GM18526 (cell line): Measurements from ENCODE around the gene SSTR1.

Experiments used
- POLR2A ChIP-seq: IDR thresholded peaks from 3 replicates; pipeline ENCODE4 v1.6.1; 2011; ENCODE audit not compliant: insufficient read length; ENCODE audit errors: extremely low read depth

The SSTR1 gene

DNA sequence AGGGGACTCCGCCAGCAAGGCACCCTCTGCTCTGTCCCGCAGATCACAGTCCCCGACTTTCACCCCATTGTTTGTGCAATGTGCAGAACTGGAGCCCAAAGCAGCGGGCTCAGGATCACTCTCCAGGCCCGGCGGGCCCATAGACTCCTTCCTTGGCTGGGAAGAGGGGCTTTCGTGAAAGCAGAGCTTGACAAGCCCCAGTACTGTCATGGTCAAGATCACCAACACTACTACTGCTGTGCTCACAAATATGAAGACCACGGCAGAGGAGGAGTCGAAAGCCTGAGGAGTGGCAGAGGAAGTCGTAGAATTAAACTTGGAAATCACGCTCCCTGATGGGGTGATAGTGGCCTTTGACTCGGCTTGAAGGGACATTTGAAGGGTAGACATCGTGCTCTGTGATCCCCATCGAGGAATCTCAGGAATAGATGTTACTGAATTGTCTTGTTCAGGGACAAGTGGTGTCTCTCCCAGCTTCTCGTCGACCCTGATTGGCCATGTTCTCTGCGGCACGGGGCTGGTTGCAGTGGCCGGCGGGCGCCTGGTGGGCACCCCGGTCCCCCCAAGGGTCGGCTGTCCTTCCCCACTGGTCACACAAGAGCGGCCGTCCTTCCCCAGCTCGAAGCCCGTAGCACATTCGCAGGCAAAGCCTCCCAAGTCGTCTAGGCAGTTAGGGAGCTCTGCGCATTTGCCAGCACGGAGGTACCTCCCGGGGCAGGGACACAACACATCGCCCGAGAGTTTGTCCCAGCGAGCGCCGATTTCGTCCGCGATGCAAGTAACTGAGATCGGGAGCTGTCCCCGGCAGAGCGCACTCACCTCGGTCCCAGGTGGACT, 47.1 kb downstream of the SSTR1 start:
- no peak for TF ChIP-seq POLR2A

DNA sequence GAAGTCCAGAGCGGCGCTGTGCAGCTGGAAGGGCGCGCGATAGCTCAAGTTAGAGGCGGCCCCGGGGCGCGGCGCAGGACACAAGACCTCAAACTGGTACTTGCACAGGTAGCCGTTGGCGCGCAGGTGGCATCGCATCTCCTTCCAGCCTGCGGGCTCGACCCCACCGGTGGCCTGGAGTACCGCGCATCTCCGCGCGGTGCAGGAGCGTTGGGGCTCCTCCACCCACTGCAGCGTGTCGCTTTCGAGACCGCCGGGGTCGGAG, 47.6 kb downstream of the SSTR1 start:
- TF ChIP-seq POLR2A: no peak

DNA sequence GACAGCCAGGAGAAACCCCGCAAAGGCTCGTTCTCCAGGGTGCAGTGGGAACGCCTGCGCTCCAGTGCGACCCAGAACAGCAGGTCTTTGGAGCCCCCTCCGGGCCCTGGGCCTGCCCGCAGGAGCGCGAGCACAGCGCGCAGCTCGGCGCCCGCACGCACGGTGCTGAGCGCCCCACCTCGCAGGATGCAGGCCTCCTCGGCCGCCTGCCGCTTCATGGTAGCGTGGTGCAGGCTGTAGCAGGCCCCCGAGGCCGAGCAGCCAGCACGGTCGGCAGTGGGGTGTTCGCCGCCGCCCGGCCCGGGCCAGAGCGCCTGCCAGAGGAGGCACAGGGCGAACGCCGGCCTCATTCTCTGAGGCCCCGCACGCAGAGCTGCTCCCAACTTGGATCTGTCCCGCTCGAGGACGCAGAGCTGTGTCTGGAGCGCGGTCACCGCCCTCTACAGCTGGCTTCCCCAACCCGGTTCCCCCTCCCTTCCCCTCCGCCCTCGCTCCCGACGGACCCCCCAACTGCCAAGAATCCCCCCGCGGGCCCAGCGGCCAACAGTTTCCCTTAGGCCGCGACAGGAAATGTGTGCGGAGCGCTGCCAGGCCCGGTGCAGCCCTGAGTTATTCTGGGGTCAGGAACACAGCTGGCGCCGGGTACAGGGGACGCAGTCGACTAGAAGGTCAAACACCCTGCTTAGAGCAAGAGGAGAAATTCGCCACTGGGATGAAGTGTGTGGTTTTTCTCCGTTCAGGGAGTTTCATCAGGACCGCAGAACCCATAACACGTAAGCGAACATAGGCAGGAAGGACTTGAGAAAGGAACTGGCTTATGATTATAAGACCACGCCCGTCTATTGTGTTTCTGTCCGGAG, 48.2 kb downstream of the SSTR1 start, which contains the start of gene CLEC14A:
CLEC14A (minus strand) TSS at position 421 of the 860 bp plus-strand sequence; CDS start at position 350, 71 bp downstream.
- TF ChIP-seq POLR2A: no peak

DNA sequence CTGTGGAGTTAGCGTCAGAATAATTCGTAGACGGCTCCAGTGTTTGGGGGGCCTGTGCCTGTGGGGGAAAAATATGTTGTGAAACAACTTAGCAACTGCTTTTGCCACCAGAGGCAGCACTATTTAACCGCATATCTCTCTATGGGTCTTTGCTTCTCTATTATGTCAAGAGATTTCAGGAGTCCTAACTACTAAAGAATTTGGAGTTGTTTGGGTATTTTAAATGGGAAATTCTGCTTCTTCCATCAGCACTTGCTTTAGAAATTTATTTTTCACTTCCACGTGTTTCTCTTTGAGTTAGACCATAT, 48.8 kb downstream of the SSTR1 start:
- no peak for TF ChIP-seq POLR2A

DNA sequence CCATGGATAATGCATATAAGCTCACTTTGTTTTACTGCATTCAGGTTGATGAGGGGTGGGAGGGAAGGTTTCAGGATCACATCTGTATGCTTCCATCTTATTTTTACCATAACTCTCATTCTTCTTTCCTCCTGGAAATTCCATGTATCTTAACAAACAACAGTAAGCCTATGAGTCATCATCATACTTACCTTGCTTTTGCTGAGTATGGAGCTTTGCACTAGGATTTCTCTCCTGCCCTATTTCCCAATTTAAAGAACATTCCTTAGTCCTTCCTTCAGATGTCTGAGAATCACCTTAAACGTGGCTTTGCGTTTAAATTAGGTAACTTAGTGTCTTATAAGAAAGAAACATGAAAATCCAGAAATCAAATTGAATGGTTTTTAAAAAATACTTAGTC, 49.8 kb downstream of the SSTR1 start:
- TF ChIP-seq POLR2A: no peak

DNA sequence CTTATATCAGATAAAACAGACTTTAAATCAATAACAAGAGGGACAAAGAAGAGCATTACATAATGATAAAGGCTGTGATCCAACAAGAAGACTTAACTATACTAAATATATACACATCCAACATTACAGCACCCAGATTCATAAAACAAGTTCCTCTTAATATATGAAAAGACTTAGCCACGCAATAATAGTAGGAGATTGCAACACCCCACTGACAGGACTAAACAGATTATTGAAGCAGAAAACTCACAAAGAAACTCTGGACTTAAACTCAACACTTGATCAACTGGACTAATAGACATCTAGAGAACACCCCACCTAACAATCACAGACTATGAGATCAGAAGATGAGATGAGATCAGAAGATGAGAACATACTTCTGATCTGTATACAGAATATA, 53.9 kb downstream of the SSTR1 start:
- no peak for TF ChIP-seq POLR2A
